Hepatic stellate cell (primary cell): ENCODE results near the gene BORCS5.

Experiments used
- DNase-seq: peaks from one replicate; pipeline ENCODE4 v3.0.0; 2011; ENCODE audit warnings: low spot score

The BORCS5 gene

GRCh38 chr12:12353807-12354206, 3.1 kb upstream of the BORCS5 start:
- no peak for DNase-seq

DNA sequence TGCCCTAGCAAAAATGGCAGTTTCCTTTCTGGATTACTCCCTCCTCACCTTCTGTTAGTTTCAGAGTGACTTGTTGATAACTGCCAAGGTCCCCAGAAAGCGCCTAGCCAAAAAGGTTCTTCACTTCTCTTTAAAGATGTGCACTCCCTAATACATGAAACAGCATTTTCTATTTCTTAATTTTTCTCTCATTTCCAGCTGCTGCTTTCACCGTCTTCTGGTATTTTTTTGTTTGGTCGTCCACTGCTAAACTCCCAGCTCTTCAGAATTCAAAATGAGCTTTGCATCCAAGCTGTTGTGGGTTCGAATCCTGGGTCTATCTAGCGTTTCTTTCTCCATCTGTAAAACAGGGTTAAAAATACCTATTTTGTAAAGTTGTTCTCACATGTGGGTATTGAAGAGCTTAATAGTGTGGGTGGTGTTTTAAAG, 397 bp upstream of the BORCS5 start:
- no peak for DNase-seq

- DNase-seq, result no peak
These were observed 1.0 kb downstream of the BORCS5 start for GRCh38 chr12:12357719-12358461.

GRCh38 chr12:12358528-12358927, 1.6 kb downstream of the BORCS5 start:
- no peak for DNase-seq

DNA sequence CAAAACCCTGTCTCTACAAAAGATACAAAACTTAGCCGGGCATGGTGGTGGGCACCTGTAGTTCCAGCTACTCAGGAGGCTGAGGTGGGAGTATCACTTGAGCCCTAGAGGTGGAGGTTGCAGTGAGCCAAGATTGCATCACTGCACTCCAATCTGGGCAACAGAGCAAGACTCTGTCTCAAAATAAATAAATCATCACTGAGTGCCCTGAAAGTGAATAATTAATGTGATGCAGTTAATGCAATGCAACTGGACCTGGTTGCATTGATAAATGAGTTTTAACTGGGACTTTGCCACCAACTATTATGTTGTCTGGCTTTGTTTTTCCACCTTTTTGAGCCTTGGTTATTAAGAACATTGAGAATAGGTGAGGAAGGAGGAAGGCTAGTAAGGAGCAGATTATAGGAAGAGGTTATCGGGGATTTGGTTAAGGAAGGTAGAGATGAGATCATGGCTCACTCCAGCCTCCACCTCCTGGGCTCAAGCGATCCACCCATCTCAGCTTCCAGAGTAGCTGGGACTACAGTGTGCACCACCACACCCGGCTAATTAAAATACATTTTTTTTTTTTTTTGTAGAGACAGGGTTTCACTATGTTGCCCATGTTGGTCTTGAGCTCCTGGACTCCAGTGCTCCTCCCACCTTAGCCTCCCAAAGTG, 8.0 kb downstream of the BORCS5 start:
- no peak for DNase-seq

DNA sequence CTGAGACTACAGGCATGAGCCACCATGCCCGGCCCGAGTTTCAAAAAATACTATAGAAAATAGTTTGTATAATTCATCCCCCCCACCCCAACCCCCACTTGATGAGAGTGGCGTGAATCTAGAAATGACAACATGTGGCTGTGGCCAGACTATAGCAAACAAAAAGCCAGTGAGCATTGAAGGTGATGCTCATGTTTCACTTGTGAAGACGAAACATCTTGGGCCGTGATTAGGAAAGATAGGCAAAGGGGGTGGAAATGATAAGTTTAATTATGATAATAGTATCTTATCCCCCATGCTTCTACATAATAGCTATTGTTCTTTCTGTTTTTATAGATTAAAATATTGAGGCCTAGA, 8.5 kb downstream of the BORCS5 start:
- no peak for DNase-seq

DNA sequence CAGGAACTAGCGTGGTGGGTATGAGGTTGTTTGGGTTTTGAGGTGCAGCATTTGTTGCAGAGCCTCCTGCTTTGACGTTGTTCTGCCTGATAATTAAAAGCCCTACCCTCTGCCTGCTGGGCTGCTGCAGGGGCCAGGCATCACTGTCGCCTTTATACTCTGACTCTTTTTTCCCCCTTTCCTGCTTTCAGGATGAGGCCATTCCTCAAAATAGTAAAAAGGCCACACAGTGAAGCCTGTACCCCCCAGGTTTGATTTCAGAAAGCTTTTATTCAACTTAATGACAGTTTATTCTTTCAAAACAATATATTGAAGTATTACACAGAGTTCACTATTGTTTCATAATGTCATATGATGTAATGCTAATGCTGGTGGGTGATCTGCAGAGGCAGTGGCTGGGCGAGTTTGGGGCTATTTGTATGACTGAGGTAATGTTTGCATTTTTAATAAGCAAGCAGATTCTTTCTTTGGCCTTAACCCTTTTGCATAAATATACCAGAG, 9.1 kb downstream of the BORCS5 start:
- no peak for DNase-seq

DNA sequence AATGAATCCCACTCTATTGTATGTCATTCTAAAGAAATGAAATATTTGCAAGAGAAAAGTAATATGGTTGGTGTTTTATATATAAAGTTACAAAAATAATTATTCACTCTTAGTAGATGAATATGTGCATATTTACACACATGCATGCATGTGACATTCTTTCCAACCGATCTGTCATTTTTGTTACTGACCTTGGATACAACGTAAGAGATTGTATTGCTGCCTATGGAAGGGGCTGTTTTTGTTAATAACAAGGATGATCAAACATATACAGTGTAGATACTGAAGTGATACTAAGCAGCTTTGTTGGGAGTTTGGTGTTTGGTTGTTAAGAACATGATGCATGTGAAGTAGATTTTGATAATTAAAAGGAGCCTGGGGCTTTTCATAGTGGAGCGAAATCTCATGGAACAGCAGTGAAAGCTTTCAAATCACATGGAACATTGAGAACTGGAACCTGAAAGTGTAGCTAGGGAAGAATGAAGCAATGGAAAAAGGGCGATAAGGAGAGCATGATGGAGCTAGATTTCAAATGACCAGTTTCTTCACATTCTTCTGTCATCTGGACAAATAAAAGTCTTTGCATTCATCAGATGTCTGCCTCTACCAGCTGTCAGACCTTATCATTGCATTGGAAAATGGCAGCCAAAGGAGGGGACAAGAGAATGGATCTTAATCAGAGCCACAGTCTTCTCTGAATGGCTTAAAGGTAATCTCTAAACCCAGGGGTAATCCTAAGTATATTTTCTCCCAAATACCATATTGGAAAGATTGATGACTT, 10.0 kb downstream of the BORCS5 start:
- DNase-seq, result no peak

DNA sequence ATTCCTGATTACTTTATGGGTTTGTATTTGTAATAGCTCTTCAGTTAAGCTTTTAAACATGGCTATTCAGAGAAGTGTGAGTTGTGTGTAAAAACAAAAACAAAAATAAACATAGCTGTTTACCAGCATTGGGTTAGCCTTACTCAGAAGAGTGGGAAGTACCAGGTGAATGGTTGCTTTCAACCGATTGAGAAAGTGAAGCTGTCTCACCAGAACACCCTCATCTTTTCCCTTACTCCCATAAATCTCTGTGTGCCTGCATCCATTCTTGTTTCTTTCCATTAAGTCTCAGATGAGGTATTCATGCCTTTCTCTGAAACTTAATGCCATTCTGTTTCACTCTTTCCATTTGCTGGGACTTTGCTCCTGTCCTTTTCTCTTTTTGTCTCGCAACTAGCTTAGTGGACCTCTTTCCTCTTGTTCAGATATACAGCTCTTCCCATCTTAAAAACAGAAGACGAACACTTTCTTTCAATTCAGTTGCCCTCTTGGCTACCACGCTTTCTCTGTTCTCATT, 10.7 kb downstream of the BORCS5 start:
- DNase-seq, result no peak

DNA sequence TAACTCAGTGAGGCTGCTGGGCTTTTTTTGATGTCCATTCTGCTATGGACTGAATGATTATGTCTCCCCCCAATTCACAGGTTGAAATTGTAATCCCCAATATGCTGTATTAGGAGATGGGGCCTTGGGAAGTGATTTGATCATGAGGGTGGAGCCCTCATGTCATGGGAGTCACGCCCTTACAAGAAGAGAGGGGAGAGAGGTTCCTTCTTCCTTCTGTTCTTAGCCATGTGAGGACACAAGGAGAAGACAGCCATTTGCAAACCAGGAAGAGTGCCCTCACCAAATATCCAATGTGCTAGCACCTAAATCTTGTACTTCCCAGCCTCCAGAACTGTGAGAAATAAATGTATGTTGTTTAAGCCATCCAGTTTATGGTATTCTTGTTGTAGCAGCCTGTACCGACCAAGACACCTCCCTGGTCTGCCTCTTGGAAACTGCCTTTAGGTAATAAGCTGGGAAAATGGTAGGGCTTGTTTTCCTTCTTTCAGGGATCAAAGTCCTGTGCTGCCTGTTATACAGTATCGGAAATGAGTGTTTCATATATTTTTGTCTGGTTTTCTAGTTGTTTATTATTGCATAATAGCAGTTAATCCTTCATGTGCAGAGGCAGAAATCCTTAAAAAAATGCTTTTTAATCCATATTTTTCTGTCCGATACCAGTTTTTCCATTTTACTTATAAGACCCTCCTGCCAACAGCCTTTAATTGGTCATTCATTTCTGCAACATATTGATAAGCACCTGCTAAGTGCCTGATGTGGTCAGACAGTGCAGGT, 16.3 kb downstream of the BORCS5 start:
- DNase-seq, result no peak

- peak; percentile 42 for DNase-seq
These were observed 20.0 kb downstream of the BORCS5 start for GRCh38 chr12:12376646-12377448.

- DNase-seq, result no peak
These were observed 21.7 kb downstream of the BORCS5 start for GRCh38 chr12:12378616-12379015.

DNA sequence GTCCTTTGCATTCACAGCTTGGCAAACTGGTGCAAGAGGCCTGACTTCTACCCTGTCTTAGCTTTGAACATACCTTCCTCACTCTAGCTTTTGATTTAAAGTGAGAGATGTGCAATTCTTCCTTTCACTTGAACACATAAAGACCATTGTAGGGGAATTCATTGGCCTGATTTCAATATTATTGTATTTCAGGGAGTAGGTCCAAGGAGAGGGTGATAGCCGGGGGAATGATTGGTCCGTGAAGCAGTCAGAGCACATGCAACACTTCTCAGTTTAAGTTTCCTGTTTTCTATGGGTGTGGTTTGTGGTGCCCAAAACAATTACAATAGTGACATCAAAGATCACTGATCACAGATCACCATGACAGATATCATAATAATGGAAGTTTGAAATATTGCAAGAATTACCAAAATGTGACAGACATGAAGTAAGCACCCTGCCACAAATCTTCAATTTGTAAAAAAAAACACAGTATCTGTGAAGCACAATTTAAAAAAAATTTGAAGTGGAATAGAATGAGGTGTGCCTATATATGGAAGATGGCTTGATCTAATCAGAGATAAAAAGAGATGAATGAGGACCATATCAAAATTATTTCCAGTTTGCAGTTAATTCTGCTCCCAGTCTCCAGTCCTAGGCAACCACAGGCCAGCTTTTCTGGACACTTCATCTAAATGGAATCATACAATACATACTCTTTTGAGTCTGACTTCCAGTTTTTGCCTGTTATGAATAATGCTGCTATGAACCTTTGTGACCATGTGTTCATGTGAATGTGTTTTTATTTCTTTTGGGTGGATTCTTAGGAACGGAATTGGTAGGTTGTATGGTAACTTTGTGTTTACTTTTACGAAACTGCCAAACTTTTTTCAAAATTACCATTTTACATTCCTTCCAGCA, 23.2 kb downstream of the BORCS5 start:
- peak; percentile 17 for DNase-seq

DNA sequence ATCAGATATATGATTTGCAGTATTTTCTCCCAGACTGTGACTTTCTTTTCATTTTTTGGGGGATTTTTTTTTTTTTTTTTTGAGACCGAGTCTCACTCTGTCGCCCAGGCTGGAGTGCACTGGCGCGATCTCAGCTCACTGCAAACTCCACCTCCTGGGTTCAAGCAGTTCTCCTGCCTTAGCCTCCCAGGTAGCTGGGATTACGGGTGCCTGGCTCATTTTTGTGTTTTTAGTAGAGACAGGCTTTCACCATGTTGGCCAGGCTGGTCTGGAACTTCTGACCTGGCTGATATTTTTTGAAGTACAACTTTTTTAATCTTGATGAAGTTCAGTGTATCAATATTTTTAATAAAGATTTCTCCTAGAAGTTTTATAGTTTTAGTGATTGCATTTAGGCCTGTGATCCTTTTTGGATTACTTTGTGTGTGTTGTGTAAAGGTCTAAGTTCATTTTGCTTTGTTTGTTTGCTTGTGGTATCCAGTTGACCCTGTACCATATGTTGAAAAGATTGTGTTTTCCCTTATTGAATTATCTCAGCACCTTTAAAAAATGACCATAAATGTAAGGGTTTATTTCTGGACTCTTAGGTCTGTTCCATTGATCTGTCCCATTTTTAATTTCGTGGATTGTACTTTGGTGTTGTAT, 24.2 kb downstream of the BORCS5 start:
- no peak for DNase-seq

- no peak for DNase-seq
These were observed 25.1 kb downstream of the BORCS5 start for GRCh38 chr12:12381982-12382381.

DNA sequence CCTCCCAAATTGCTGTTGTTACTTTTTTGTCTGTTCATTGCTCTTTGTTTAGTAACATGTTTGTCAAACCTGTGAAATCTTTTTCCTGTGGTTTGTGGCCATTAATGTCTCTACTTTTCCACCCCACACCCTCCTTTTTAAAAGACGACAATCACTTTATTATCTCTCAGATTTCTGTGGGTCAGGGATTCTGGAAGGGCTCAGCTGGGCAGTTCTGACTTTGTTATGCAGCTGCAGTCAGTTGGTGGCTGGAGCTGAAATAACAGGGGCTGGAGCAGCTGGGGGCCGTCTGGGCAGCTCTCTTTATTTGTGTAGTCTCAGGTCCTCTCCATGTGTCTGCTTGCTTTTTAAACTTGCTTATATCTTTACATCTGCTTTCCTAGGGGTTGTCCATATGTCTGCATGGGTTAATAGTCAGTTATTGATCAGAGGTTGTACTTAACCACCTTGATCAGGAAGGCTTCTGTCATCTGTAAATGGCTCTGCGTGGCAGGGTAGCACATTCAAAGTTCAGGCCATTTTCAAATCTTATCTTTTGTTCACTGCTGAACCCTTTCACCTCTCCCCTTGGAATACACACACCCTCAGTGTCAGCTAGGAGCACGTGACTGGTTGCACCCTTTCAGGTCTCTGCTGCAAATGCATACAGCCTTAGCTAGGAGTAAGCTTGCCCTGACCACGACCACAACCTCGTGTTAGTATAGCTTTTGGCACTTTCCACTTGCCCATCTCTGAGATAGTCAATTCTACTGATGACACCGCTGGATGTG, 27.9 kb downstream of the BORCS5 start:
- DNase-seq, result no peak

DNA sequence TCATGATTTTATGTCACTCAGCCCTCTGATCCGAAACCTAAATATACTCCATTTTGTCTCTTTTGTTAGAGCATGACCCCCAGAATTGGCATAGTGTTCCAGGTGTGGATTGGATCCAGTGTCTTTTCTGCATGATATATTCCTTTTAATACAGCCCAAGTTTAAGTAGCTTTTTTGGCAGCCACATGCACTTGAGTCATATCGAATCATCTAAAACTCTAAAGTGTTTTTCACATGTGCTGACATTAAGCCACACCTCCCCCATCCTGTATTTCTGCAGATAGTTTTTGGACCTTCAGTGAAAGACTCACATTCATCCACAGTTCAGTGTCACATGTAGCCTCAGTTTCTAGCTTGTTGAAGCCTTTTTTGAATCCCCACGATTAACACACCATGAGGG, 30.6 kb downstream of the BORCS5 start:
- peak; percentile 30 for DNase-seq

DNA sequence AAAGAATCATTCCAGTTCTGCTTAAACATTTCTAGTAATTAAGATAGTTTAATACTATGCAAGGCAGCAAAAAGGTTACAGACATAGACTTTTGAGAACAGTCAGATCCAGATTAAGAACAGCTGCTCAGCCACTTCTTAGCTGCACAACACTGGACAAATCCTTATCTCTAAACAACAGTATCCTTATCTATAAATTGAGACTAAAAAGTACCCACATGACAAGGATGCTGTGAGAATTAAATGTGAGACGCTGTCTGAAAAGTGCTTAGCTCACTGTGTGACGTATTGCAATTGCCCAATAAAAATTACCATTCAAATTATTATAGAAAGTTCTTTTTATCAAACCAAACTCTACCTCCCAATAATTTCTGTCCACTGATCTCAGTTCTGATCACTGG, 35.5 kb downstream of the BORCS5 start:
- DNase-seq, result no peak

DNA sequence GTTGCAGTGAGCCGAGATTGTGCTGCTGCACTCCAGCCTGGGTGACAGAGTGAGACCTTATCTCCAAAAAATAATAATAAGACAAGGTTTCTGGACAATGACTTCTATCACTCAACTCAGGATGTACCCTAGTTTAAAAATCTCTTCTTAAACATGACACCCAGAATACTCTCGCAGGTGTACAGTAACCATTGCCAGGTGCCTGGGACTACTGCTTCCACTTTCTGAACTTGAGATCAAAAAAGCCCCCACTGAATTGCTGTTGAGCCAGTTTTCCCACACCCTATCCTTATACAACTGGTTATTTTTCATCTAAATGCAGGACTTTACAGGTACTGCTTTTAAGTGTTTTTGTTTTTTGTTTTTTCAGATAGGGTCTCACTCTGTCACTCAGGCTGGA, 36.3 kb downstream of the BORCS5 start:
- DNase-seq, result no peak
